Glomerular visceral epithelial cell (primary cell): ENCODE results near the gene LITAF.

Experiments used
- DNase-seq: peaks from one replicate; pipeline ENCODE4 v3.0.0-alpha.2; 2016; ENCODE audit errors: extremely low spot score

The LITAF gene

GRCh38 chr16:11553371-11553770 is 33.3 kb downstream of the LITAF start:
- no peak for DNase-seq

GRCh38 chr16:11552440-11552839 is 34.3 kb downstream of the LITAF start:
- no peak for DNase-seq

DNA sequence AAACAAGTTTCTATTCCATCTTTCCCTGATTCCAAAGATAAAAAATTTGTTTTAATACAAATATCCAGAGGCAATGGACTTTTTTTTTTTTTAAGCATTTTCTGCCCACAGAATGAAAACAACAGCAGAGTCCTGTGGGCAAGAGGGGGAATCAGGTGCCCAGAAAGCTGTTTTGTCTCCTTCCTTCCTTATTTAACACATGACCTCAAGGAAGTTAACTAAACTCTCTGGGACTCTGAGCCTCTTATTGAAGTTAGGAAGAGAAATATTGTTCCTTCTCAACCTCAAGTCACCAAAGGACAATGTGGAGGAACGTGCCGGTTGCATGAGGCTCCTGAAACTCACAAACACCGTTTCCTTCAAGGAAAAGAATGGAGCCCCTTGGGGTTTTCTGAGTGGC is 34.9 kb downstream of the LITAF start:
- no peak for DNase-seq

- DNase-seq: no peak
Measured at GRCh38 chr16:11550791-11551498, 35.8 kb downstream of the LITAF start.

DNA sequence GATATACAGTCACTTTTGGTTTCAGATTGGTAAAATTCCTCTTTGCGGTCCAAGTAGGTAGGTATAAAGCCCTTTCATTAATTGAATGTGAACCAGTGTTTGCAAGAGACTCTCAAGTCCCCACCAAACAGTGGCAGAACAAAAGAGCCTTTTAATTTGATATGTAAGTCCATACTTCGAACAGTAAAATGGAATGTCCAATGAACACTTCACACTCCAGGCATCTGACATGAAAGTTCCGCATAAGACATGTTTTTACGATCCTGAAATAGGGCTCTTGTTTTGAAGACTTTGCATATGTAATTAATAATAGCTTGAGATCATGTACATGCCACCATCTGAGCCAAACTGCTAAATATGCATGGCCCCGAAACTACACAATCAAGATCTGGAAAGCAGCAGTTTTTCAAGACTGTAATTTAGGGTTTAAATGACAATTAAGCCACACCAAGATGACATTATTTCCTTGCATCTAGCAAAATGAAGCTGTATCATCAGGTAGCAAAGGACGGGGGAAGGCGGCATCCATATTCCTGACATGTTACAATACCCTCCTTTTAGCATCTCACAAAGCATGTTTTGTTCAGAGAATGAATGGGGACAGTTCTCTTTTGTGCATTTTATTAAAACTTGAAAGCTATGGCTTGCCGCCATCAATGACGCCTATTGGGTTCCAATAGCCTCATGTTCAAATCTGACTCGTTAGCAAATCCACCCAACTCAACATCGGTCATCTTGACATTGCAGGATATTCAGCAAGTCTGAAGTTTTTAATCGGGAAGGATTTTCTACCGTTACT is 39.4 kb downstream of the LITAF start:
- DNase-seq: no peak

GRCh38 chr16:11546608-11547061 is 40.1 kb downstream of the LITAF start:
- no peak for DNase-seq

DNA sequence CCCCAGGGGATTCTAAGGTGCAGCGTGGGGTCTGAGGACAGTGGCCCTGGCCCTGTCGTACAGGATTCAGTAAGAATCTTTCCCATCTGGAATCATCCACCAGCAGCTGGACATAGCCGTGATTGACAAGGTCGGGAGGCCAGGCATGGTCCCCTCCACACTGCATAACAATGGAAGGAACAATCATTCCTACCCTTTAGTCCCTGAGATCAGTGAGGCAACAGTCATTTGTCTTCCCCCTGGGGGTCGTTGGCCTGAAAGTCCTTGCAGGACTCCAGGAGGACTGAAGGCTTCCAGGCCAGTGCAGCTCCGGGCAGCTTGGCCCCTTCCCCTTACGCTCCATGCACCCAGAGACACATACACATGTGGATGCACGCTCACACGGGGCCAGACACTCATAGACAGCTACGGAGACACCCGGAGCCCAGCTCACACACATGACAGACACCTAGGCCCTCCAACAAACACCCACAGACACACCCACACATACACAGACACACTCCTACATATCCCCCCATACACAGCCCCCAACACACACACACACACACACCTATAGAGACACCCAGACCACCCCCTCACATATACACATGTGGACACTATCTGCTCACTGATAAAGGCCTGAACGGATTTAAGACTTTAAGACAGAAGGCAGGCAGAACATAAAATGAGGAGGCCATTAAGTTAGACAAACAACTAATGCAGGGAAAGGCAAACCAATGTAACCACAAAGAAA is 42.9 kb downstream of the LITAF start:
- no peak for DNase-seq

GRCh38 chr16:11542069-11542744 is 44.5 kb downstream of the LITAF start:
- no peak for DNase-seq

DNA sequence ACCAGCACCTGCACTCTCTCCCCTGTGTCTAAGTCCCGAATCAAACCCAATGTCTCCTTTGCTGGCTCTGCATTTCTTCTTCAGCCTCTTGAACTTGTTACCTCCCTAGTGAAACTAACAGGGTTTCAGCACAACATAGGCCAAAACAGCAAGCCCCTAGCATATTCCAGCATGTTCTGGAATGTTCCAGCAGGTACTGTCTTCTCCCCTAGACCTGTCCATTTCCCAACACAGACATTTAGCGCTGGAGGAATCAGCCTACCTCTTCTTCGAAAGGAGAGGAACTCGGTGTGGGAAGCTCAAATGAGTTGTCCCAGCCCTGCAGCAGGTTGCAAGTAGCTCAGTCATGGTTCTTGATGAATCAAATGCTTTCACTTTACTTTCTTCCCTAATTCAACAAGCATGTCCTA is 47.1 kb downstream of the LITAF start:
- no peak for DNase-seq

GRCh38 chr16:11538880-11539279 is 47.8 kb downstream of the LITAF start:
- no peak for DNase-seq

- no peak for DNase-seq
Measured at GRCh38 chr16:11536104-11536866, 50.4 kb downstream of the LITAF start.

GRCh38 chr16:11535494-11535893 is 51.2 kb downstream of the LITAF start:
- no peak for DNase-seq

GRCh38 chr16:11534262-11534661 is 52.5 kb downstream of the LITAF start:
- peak; percentile 4 for DNase-seq

DNA sequence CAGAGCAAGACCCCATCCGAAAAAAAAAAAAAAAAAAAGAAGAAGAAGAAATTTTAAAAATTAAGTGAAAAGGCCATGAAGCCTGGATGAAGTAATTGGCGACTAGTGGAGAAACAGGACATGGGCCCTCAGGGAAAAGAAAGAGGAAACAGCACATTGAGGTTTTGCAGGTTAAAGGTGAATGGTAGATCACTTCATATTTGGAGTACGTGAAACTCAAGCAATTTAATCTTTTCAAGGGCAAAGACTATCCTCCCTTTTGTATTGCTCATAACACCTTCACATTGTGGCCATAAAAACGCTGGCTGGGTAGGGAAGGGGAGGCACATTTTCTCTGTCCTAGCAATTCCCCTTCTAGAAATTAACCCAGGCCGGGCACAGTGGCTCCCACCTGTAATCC is 53.1 kb downstream of the LITAF start:
- no peak for DNase-seq

DNA sequence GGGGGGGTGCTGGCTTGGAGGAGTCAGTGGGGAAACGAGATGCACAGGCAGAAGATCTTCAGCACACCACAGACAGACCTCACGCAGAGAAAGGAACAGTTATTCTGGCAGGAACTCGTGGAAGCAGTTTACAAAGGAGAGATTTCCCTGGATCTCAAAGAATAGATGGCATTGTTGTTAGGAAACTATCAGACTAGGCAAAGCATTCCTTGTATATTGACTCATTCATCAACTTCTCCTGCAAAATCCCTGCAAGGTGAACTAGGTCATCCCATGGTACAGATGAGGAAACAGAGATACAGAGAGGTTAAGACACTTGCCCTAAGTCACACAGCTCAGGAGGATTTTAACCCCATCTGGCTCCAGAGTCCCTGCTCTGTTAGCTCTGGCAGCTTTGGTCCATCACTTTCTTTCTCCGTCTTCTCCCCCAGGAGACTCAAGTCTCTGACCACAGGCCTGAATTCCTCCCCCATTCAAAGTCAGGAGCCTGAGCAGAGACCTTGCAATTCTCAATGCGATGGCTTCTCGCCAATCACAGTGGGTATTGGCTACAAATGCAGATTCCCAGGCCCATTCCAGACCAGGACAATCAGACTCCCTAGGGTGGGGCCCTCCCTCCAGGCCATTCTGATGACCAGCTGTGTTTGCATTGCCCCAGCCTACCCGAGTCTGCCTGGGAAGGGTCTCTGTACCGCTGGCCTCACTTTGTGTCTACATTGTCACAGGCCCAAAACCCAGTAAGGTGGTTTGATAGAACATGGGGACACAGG is 56.4 kb downstream of the LITAF start:
- DNase-seq: no peak

GRCh38 chr16:11529285-11529684 is 57.4 kb downstream of the LITAF start:
- DNase-seq: no peak

GRCh38 chr16:11528053-11528452 is 58.7 kb downstream of the LITAF start:
- DNase-seq: no peak

- DNase-seq: no peak
Measured at GRCh38 chr16:11526655-11527350, 59.9 kb downstream of the LITAF start.

DNA sequence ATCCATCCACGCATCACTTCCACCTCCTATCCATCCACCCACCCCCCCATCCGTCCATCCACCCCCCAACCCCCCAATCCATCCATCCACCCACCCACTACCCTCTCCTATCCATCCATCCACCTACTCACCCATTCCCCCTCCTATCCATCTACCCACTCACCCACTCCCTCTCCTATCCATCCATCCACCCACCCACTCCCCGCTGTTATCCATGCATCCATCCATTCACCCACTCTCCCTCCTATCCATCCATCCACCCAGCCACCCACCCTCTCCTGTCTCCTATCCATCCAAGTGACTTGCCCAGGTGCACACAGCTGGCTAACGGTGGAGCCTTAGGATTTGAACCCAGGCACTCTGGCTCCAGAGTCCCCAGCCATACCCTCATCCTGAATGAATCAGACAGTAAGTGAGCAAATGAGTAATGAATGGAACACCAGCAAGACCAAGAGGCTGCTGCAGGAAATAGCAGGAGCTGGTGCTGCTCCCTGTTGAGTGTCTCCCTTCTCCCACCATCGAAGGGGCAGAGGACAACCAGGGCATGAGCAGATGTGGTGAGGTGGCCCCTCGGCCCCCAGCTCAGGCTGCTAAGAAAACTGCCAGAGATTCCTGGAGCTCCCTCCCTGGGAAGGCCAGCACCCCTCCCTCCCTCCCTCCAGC is 62.5 kb downstream of the LITAF start:
- no peak for DNase-seq
